H9 (cell line): ENCODE data around the gene KREMEN2. TPM values are rescaled to one million over a fixed set of nuclear protein-coding genes. Genes with fewer than 3 reads are reported as not detected.

Experiments
- DNase-seq: peaks from one replicate; pipeline ENCODE4 v3.0.0-alpha.2; 2017
- H2AFZ ChIP-seq: one replicate; pipeline ENCODE4 v1.6.1; 2013; ENCODE audit warnings: mild to moderate bottlenecking, low read length, control low read depth, moderate library complexity
- H2AK5ac ChIP-seq: 2 replicates; pipeline ENCODE4 v1.6.1; 2013; ENCODE audit warnings: low read length, control low read depth, mixed read lengths; ENCODE audit not compliant: insufficient read length
- H2BK120ac ChIP-seq: one replicate; pipeline ENCODE4 v1.6.1; 2013; ENCODE audit warnings: low read depth, mild to moderate bottlenecking, low read length, control low read depth, inconsistent platforms; ENCODE audit not compliant: poor library complexity, severe bottlenecking
- H2BK12ac ChIP-seq: 2 replicates; pipeline ENCODE4 v1.6.1; 2013; ENCODE audit warnings: low read length, control low read depth, mixed read lengths, low read depth; ENCODE audit not compliant: insufficient read length
- H2BK15ac ChIP-seq: 2 replicates; pipeline ENCODE4 v1.6.1; 2013; ENCODE audit warnings: low read depth, low read length, control low read depth
- H2BK20ac ChIP-seq: one replicate; pipeline ENCODE4 v1.6.1; 2013; ENCODE audit warnings: low read depth, mild to moderate bottlenecking, low read length, control low read depth, inconsistent platforms; ENCODE audit not compliant: poor library complexity, severe bottlenecking
- H2BK5ac ChIP-seq: 2 replicates; pipeline ENCODE4 v1.6.1; 2013; ENCODE audit warnings: low read length, control low read depth, mixed read lengths; ENCODE audit not compliant: insufficient read length
- H3K14ac ChIP-seq: 2 replicates; pipeline ENCODE4 v1.6.1; 2013; ENCODE audit warnings: low read length, control low read depth; ENCODE audit not compliant: insufficient read depth
- H3K18ac ChIP-seq: 2 replicates; pipeline ENCODE4 v1.6.1; 2013; ENCODE audit warnings: low read depth, mild to moderate bottlenecking, mixed read lengths, low read length, control low read depth; ENCODE audit not compliant: insufficient read length
- H3K23ac ChIP-seq: 2 replicates; pipeline ENCODE4 v1.6.1; 2013; ENCODE audit warnings: low read length, control low read depth, mixed read lengths, low read depth; ENCODE audit not compliant: insufficient read length
- H3K23me2 ChIP-seq: 2 replicates; pipeline ENCODE4 v1.6.1; 2013; ENCODE audit warnings: low read depth, mild to moderate bottlenecking, mixed read lengths, low read length, control low read depth; ENCODE audit not compliant: insufficient read length, poor library complexity, severe bottlenecking
- H3K27ac ChIP-seq: 2 replicates; pipeline ENCODE4 v1.5.1; 2013; ENCODE audit warnings: low read length, control low read depth, mixed read lengths, low read depth; ENCODE audit not compliant: insufficient read length
- H3K27me3 ChIP-seq: 2 replicates; pipeline ENCODE4 v1.6.1; 2013; ENCODE audit warnings: low read length, control low read depth, inconsistent platforms; ENCODE audit not compliant: insufficient read depth
- H3K4ac ChIP-seq: 2 replicates; pipeline ENCODE4 v1.6.1; 2013; ENCODE audit warnings: low read depth, mild to moderate bottlenecking, control low read depth, inconsistent platforms, low read length, moderate library complexity
- H3K4me1 ChIP-seq: 2 replicates; pipeline ENCODE4 v1.6.1; 2013; ENCODE audit warnings: low read length, control low read depth, inconsistent platforms; ENCODE audit not compliant: insufficient read depth
- H3K4me2 ChIP-seq: 2 replicates; pipeline ENCODE4 v1.6.1; 2013; ENCODE audit warnings: low read length, control low read depth, mixed read lengths; ENCODE audit not compliant: insufficient read length, insufficient read depth
- H3K56ac ChIP-seq: 2 replicates; pipeline ENCODE4 v1.6.1; 2013; ENCODE audit warnings: low read depth, mild to moderate bottlenecking, mixed read lengths, low read length, control low read depth; ENCODE audit not compliant: insufficient read length
- H3K79me1 ChIP-seq: 2 replicates; pipeline ENCODE4 v1.6.1; 2013; ENCODE audit warnings: low read depth, mild to moderate bottlenecking, moderate library complexity, low read length, control low read depth, inconsistent platforms; ENCODE audit not compliant: insufficient read depth, poor library complexity, severe bottlenecking
- H3K79me2 ChIP-seq: 2 replicates; pipeline ENCODE4 v1.6.1; 2013; ENCODE audit warnings: low read length, control low read depth, inconsistent platforms; ENCODE audit not compliant: insufficient read depth
- H3K9ac ChIP-seq: 2 replicates; pipeline ENCODE4 v1.6.1; 2013; ENCODE audit warnings: low read length, control low read depth, mixed read lengths; ENCODE audit not compliant: insufficient read length; ENCODE audit errors: extremely low read depth
- H3K9me3 ChIP-seq: one replicate; pipeline ENCODE4 v1.6.1; 2013; ENCODE audit warnings: low read depth, low read length, inconsistent platforms; ENCODE audit not compliant: control insufficient read depth
- H3T11ph ChIP-seq: one replicate; pipeline ENCODE4 v1.6.1; 2013; ENCODE audit warnings: mild to moderate bottlenecking, low read length, control low read depth, inconsistent platforms
- H4K20me1 ChIP-seq: one replicate; pipeline ENCODE4 v1.6.1; 2013; ENCODE audit not compliant: control insufficient read depth, insufficient read length, insufficient read depth
- H4K5ac ChIP-seq: 2 replicates; pipeline ENCODE4 v1.6.1; 2013; ENCODE audit warnings: low read depth, mild to moderate bottlenecking, mixed read lengths, low read length, control low read depth; ENCODE audit not compliant: insufficient read length
- H4K8ac ChIP-seq: replicated peaks from 2 replicates; pipeline ENCODE4 v1.6.1; 2013; ENCODE audit warnings: low read length, control low read depth, mixed read lengths, low read depth; ENCODE audit not compliant: insufficient read length
- H4K91ac ChIP-seq: 2 replicates; pipeline ENCODE4 v1.6.1; 2013; ENCODE audit warnings: low read depth, mild to moderate bottlenecking, moderate library complexity, mixed read lengths, low read length, control low read depth; ENCODE audit not compliant: insufficient read length
- H3K27ac Mint-ChIP-seq, 3 experiments: 2 replicates in 2 of 3; 3 replicates in 1 of 3; pipeline ENCODE4 v1.8.0; 2020 to 2021; ENCODE audit warnings: mixed read lengths in 3 of 3, mild to moderate bottlenecking in 1 of 3, moderate library complexity in 1 of 3
- H3K27me3 Mint-ChIP-seq: 2 replicates; pipeline ENCODE4 v1.8.0; 2021; ENCODE audit warnings: low read depth, mild to moderate bottlenecking, moderate library complexity, mixed read lengths
- H3K36me3 Mint-ChIP-seq, 3 experiments: 2 replicates in 2 of 3; 3 replicates in 1 of 3; pipeline ENCODE4 v1.8.0; 2020 to 2021; ENCODE audit warnings: low read depth in 3 of 3, mixed read lengths in 3 of 3; ENCODE audit not compliant: insufficient read depth in 1 of 3
- H3K4me1 Mint-ChIP-seq, 2 experiments: 2 replicates each; pipeline ENCODE4 v1.8.0; 2020; ENCODE audit warnings: mixed read lengths in 2 of 2
- H3K4me3 Mint-ChIP-seq, 2 experiments: 2 replicates in 1 of 2; 3 replicates in 1 of 2; pipeline ENCODE4 v1.8.0; 2020 to 2021; ENCODE audit warnings: mild to moderate bottlenecking in 2 of 2, mixed read lengths in 2 of 2, moderate library complexity in 1 of 2
- H3K9me3 Mint-ChIP-seq, 2 experiments: 2 replicates in 1 of 2; 3 replicates in 1 of 2; pipeline ENCODE4 v1.8.0; 2020; ENCODE audit warnings: mild to moderate bottlenecking in 2 of 2, mixed read lengths in 2 of 2, moderate library complexity in 1 of 2
- WGBS: extraction: QIAGEN DNeasy Blood & Tissue Kit; methylation state at CpG from one replicate; pipeline ENCODE4 v1.1.7; 2013; ENCODE audit warnings: missing lambda C conversion rate, low lambda C conversion rate, mixed read lengths; ENCODE audit not compliant: insufficient read length; ENCODE audit errors: extremely low coverage; 5-methylcytosine and 5-hydroxymethylcytosine counted together
- total RNA-seq: library from RNA; stranded (reverse); gene quantifications from 2 replicates; pipeline ENCODE4 v1.2.1, GENCODE V29; 2021
- TF ChIP-seq, protein P1 (sequence below): fragments of 200-600 bp; sonication (generic); conservative IDR thresholded peaks from 3 replicates; pipeline ENCODE4 v1.8.0; 2021; ENCODE audit warnings: antibody characterized with exemption, mild to moderate bottlenecking

The KREMEN2 gene
- total RNA-seq, 1 experiment from 2014 or later: 12.8 TPM

DNA sequence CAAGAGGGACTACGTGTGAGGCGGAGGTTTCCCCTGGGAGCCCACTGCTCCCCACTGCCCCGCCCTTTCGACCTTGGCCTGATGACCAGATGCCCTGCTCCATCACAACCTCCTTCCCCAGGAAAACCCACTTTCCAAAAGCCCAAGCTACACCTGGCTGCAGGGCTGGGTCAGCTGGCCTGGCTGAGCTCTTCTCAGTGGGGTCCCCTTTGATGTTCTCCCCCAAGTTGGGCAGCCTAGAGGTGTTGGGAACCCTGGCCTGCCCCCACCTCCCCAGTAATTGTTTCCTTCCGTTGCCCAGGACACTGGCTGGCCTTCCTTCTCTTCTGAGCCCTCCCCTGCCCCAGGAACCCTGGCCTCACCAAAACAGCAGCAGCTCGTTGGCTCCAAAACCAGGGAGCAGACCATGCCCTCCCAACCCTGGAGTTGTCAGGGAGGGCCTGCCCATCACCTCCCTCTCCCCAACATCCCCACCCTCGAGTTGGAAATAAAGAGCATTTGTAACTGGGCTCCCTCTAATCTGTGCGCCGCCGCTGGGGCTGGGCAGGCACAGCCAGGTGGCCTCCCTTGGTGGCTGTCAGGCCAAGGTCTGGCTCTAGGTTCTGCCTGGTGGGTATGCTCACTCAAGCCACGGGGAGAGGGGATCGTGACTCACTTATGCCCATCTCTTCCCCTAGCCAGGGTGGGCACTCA lies 50.1 kb downstream of the KREMEN2 start:
- Histone ChIP-seq H3K27ac (no peak overlapping the region), H4K8ac (no peak overlapping the region), H2BK120ac (no peak overlapping the region), H3K56ac (no peak overlapping the region), H4K5ac (no peak overlapping the region), H2BK20ac (no peak overlapping the region), H3K79me2 (peaks cover 9% of the 10 kb centered on the region; the same call in 1 of the 2 replicates), H3K9ac (no peak overlapping the region), H4K20me1 (no peaks in the 10 kb centered on the region), H3K4me2 (no peak overlapping the region), H3K9me3 (no peaks in the 10 kb centered on the region), H2AFZ (no peak overlapping the region), H3T11ph (no peak overlapping the region), H2AK5ac (no peak overlapping the region), H3K27me3 (no peaks in the 10 kb centered on the region), H2BK5ac (no peak overlapping the region), H3K14ac (no peak overlapping the region; the same call in 1 of the 2 replicates), H4K91ac (no peak overlapping the region), H2BK12ac (no peak overlapping the region), H3K23ac (no peak overlapping the region), H3K4ac (no peak overlapping the region), H2BK15ac (no peak overlapping the region), H3K18ac (no peak overlapping the region), H3K4me1 (no peaks in the 10 kb centered on the region; the same call in 1 of the 2 replicates), H3K23me2 (peaks cover 20% of the 10 kb centered on the region), H3K79me1 (no peaks in the 10 kb centered on the region)
- Mint-ChIP-seq H3K27ac (peak overlapping the region; percentile 40 to 93 (median 73); a peak in 5 of 7 replicates), H3K4me1 (peaks cover 45 to 80% of the 10 kb centered on the region in 2 experiments), H3K9me3 (no peaks in the 10 kb centered on the region), H3K27me3 (peaks cover 7% of the 10 kb centered on the region), H3K4me3 (peak overlapping the region; percentile 18 to 65; a peak in 3 of 5 replicates), H3K36me3 (peaks cover 21 to 32% (median 30%) of the 10 kb centered on the region in 3 experiments)
- no CpG with 5 or more reads among the region's 12 CpGs for WGBS
- TF ChIP-seq, protein P1, sequence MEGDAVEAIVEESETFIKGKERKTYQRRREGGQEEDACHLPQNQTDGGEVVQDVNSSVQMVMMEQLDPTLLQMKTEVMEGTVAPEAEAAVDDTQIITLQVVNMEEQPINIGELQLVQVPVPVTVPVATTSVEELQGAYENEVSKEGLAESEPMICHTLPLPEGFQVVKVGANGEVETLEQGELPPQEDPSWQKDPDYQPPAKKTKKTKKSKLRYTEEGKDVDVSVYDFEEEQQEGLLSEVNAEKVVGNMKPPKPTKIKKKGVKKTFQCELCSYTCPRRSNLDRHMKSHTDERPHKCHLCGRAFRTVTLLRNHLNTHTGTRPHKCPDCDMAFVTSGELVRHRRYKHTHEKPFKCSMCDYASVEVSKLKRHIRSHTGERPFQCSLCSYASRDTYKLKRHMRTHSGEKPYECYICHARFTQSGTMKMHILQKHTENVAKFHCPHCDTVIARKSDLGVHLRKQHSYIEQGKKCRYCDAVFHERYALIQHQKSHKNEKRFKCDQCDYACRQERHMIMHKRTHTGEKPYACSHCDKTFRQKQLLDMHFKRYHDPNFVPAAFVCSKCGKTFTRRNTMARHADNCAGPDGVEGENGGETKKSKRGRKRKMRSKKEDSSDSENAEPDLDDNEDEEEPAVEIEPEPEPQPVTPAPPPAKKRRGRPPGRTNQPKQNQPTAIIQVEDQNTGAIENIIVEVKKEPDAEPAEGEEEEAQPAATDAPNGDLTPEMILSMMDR: no peak
- no peak for DNase-seq
